Spinal cord (tissue), 10 donors: ENCODE measurements around the gene PRKAG3. TPM values are rescaled to one million over a fixed set of nuclear protein-coding genes. Genes with fewer than 3 reads are reported as not detected.

Experiments
- DNase-seq, 6 donors: peaks; one replicate each; pipeline versions ENCODE4 v3.0.0 to v3.0.0-alpha.2; 2013 to 2015; ENCODE audit warnings: low spot score in 6 of 6, low read depth in 4 of 6
- H3K27ac ChIP-seq: one replicate; pipeline ENCODE4 v1.5.1; 2013; ENCODE audit warnings: low read depth, low read length, control low read depth
- H3K27me3 ChIP-seq: one replicate; pipeline ENCODE4 v1.6.1; 2013; ENCODE audit warnings: low read length; ENCODE audit not compliant: control insufficient read depth, insufficient read depth
- H3K36me3 ChIP-seq: one replicate; pipeline ENCODE4 v1.6.1; 2013; ENCODE audit warnings: low read length; ENCODE audit not compliant: control insufficient read depth, insufficient read depth
- H3K4me1 ChIP-seq: one replicate; pipeline ENCODE4 v1.6.1; 2013; ENCODE audit warnings: low read length; ENCODE audit not compliant: control insufficient read depth, insufficient read depth
- H3K4me3 ChIP-seq: one replicate; pipeline ENCODE4 v1.5.1; 2013; ENCODE audit warnings: low read depth, low read length, control low read depth
- H3K9me3 ChIP-seq: one replicate; pipeline ENCODE4 v1.6.1; 2013; ENCODE audit warnings: low read length; ENCODE audit not compliant: control insufficient read depth, insufficient read depth
- WGBS: methylation state at CpG from one replicate; pipeline ENCODE4 v1.1.5; 2013; ENCODE audit warnings: missing lambda C conversion rate; ENCODE audit not compliant: insufficient coverage; 5-methylcytosine and 5-hydroxymethylcytosine counted together
- polyA plus RNA-seq, 2 donors: library from polyadenylated mRNA; unstranded; fragments of 120-200 nt; gene quantifications; one replicate each; pipeline ENCODE4 v1.2.1, GENCODE V29; 2013; ENCODE audit not compliant: insufficient read length in 2 of 2
- total RNA-seq, 2 donors: library from RNA; depleted of rRNA in 1 of 2; stranded (reverse); fragments of 120-200 nt in 1 of 2; fragments of >200 nt in 1 of 2; gene quantifications; one replicate each; pipeline versions ENCODE4 v1.2.3 to v1.2.4, GENCODE V29; 2013 to 2014
- donor health status: healthy.

PRKAG3 gene
- total and polyA plus RNA-seq, 4 donors: 0.06 to 0.23 TPM; not detected in 2

DNA sequence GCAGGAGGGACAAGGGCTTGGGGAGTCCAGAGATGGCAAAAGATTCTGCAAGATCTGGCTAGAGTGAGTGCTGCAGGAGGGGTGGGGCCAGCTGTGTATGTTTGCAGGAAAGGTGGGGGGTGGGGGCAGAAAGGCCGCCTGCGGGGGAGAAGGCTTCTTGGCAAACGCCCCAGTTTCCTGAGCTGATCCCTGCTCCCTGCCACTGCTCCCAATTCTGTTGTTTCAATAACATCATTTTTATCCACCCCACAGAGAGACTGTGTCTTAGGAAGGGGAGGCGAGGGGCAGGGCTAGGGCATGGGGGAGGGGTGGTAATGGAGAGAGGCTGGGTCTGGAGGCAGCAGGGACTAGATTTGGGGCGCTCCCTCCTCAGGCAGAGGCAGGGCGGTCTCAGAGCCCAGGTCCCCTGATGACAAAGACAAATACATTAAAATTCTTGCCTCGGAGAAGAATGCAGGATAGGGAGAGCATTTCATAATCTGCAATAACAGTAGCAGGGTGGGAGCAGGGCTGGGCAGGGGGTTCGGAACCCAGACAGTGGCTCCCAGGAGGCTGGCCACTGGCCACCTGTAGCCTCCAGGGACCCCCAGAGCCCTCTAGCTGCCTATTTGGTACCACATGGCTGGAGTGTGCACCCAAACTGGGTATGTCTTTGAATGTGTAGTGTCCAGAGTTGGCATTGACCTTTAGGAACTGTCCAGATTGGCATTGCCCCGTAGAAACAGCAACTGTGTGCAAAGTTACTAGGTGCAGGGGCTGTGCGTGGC lies 26.0 kb upstream of the PRKAG3 start:
- H3K4me3 ChIP-seq: no peak overlapping the region
- H3K4me1 ChIP-seq: peaks cover 36% of the 10 kb centered on the region
- H3K27me3 ChIP-seq: peaks cover 94% of the 10 kb centered on the region
- no peaks in the 10 kb centered on the region for H3K36me3 ChIP-seq
- no peaks in the 10 kb centered on the region for H3K9me3 ChIP-seq
- no peak overlapping the region for H3K27ac ChIP-seq
- DNase-seq: peak in 1 of 6 donors; percentile 64
- WGBS: 8% methylated on average over 2 of the region's 10 CpGs

DNA sequence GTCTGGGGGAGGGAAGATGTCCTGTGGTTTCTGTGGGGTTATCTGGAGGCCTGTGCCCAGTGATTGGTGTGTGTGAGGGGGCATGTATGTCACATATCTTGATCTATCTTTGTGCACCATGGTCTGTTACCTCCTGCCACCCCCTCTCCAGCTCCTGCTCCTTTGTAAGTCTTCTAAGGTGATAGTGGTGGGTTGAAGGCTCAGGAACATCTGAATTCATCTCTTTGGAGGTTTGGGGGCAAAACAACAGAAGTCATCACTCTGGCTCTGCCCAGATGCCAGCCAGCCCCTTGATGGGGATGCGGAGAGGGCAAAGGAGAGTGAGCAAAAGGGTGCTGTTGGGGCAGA lies 25.3 kb upstream of the PRKAG3 start:
- H3K4me1 ChIP-seq: peaks cover 36% of the 10 kb centered on the region
- no peaks in the 10 kb centered on the region for H3K9me3 ChIP-seq
- no peaks in the 10 kb centered on the region for H3K36me3 ChIP-seq
- peaks cover 96% of the 10 kb centered on the region for H3K27me3 ChIP-seq
- H3K27ac ChIP-seq: no peak overlapping the region
- WGBS: 29% methylated on average over 1 of the region's 1 CpG
- H3K4me3 ChIP-seq: no peak overlapping the region
- no peak for DNase-seq

- 20% methylated on average over 8 of the region's 12 CpGs for WGBS
- no peak for DNase-seq
These were observed 24.7 kb upstream of the PRKAG3 start for GRCh38 chr2:218856167-218856895.

GRCh38 chr2:218855305-218856166 lies 23.9 kb upstream of the PRKAG3 start:
- H3K4me3 ChIP-seq: no peak overlapping the region
- H3K27ac ChIP-seq: no peak overlapping the region

More at GRCh38 chr2:218856167-218856895, 24.7 kb upstream of the PRKAG3 start:
- no peak overlapping the region for H3K4me3 ChIP-seq
- H3K27ac ChIP-seq: no peak overlapping the region
- no peaks in the 10 kb centered on the region for H3K36me3 ChIP-seq
- H3K4me1 ChIP-seq: peaks cover 36% of the 10 kb centered on the region
- H3K9me3 ChIP-seq: no peaks in the 10 kb centered on the region
- peaks cover 92% of the 10 kb centered on the region for H3K27me3 ChIP-seq

GRCh38 chr2:218854860-218855259 lies 23.3 kb upstream of the PRKAG3 start:
- no peaks in the 10 kb centered on the region for H3K36me3 ChIP-seq
- H3K9me3 ChIP-seq: no peaks in the 10 kb centered on the region
- no peak overlapping the region for H3K27ac ChIP-seq
- peaks cover 23% of the 10 kb centered on the region for H3K4me1 ChIP-seq
- peaks cover 88% of the 10 kb centered on the region for H3K27me3 ChIP-seq
- no peak for DNase-seq
- WGBS: 11% methylated on average over 3 of the region's 5 CpGs
- H3K4me3 ChIP-seq: no peak overlapping the region

More at GRCh38 chr2:218855305-218856166, 23.9 kb upstream of the PRKAG3 start:
- 19% methylated on average over 9 of the region's 14 CpGs for WGBS
- H3K9me3 ChIP-seq: no peaks in the 10 kb centered on the region
- no peaks in the 10 kb centered on the region for H3K36me3 ChIP-seq
- H3K27me3 ChIP-seq: peaks cover 91% of the 10 kb centered on the region
- no peak for DNase-seq
- peaks cover 29% of the 10 kb centered on the region for H3K4me1 ChIP-seq

DNA sequence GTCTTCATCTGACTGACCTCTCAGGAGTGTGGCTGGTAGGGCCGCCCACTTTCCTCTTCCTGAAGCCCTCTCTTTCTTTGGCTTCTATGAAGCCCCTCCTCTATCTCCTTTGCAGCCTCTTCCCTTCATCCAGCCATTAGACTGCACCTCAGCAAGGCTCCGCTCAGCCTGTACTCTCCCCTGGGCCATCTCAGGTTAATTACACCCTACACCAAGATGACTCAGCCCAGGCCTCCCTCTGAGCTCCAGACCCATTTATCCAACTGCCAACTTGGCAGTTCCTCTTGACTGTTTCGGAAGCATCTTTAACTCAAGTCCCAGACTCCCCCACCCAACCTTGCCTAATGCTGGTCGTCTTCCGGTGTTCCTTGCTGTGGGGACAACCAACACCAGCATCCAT lies 22.2 kb upstream of the PRKAG3 start:
- Histone ChIP-seq H3K4me1 (peaks cover 15% of the 10 kb centered on the region), H3K4me3 (no peak overlapping the region), H3K27me3 (peaks cover 81% of the 10 kb centered on the region)

GRCh38 chr2:218852911-218853667 lies 21.5 kb upstream of the PRKAG3 start:
- peaks cover 12% of the 10 kb centered on the region for H3K4me1 ChIP-seq
- no peaks in the 10 kb centered on the region for H3K9me3 ChIP-seq
- peaks cover 80% of the 10 kb centered on the region for H3K27me3 ChIP-seq
- no peak overlapping the region for H3K27ac ChIP-seq
- no peak overlapping the region for H3K4me3 ChIP-seq
- H3K36me3 ChIP-seq: no peaks in the 10 kb centered on the region
- DNase-seq: peak in 2 of 6 donors; percentile 62 to 73
- 20% methylated on average over 10 of the region's 16 CpGs for WGBS

More for the DNA sequence above, 22.2 kb upstream of the PRKAG3 start:
- DNase-seq: no peak
- no peaks in the 10 kb centered on the region for H3K36me3 ChIP-seq
- WGBS: 21% methylated on average over 5 of the region's 5 CpGs
- no peak overlapping the region for H3K27ac ChIP-seq
- H3K9me3 ChIP-seq: no peaks in the 10 kb centered on the region

DNA sequence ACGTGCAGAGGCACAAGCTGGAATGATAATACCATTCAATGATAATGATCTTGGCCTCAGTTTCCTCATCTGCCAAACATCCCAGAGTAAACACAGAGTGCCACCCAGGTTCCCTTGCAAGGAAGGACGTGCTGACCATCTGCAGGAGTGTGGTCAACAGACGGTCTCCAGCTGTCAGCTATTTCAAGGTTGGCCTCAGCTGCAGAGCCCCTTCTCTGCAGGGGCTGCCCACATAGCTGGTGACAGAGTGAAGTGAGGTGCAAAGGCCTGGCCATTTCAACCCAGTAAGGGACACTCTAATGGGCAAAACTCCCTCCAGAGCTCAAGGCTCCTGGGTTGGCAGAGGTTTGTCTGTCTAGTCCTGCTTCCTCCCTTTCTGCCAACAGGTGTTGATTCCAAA lies 19.7 kb upstream of the PRKAG3 start:
- H3K4me3 ChIP-seq: no peak overlapping the region
- no peaks in the 10 kb centered on the region for H3K9me3 ChIP-seq
- peaks cover 65% of the 10 kb centered on the region for H3K27me3 ChIP-seq
- H3K27ac ChIP-seq: no peak overlapping the region
- DNase-seq: no peak
- whole genome bisulfite sequencing: 22% methylated on average over 1 of the region's 3 CpGs
- peaks cover 5% of the 10 kb centered on the region for H3K4me1 ChIP-seq
- no peaks in the 10 kb centered on the region for H3K36me3 ChIP-seq

DNA sequence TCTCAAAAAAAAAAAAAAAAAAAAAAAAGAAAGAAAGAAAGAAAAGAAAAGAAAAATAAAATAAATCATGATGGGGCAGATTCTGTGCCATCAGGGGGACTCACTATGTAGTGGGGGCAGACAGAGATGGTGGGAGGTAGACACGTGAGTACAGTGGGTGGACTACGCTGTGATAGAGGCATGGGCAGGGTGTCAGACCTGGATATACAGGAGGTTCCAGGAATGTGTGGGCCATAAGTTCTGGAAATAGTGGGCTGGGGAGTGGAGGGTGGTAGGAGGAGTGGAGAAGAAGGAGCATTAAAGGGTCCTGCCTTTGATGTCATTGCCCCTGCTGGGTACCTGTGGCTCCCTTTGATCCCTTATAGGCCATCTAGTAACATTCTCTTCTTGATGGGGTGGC lies 19.2 kb upstream of the PRKAG3 start:
- Histone ChIP-seq H3K9me3 (no peaks in the 10 kb centered on the region), H3K27me3 (peaks cover 60% of the 10 kb centered on the region), H3K4me3 (no peak overlapping the region), H3K27ac (no peak overlapping the region), H3K4me1 (peaks cover 5% of the 10 kb centered on the region), H3K36me3 (no peaks in the 10 kb centered on the region)
- 78% methylated on average over 2 of the region's 2 CpGs for WGBS
- no peak for DNase-seq
